Osteoblast (primary cell): ENCODE measurements around the gene ZMIZ1. TPM values are rescaled to one million over a fixed set of nuclear protein-coding genes. Genes with fewer than 3 reads are reported as not detected.

ENCODE experiments used
- DNase-seq: peaks from one replicate; pipeline ENCODE4 v3.0.0; 2011; ENCODE audit warnings: low spot score, mixed read lengths; ENCODE audit not compliant: insufficient read length; ENCODE audit errors: missing footprints
- H2AFZ ChIP-seq: 2 replicates; pipeline ENCODE4 v1.6.0; 2011; ENCODE audit warnings: mild to moderate bottlenecking, low read length
- H3K27ac ChIP-seq: 2 replicates; pipeline ENCODE4 v1.5.1; 2011; ENCODE audit warnings: mild to moderate bottlenecking, low read depth, low read length, moderate library complexity
- H3K27me3 ChIP-seq: 2 replicates; pipeline ENCODE4 v1.6.0; 2012; ENCODE audit warnings: mild to moderate bottlenecking, control low read depth, inconsistent platforms, low read length, moderate library complexity; ENCODE audit not compliant: insufficient read depth
- H3K36me3 ChIP-seq: 2 replicates; pipeline ENCODE4 v1.5.1; 2011; ENCODE audit warnings: mild to moderate bottlenecking, low read length, control low read depth, moderate library complexity; ENCODE audit not compliant: insufficient read depth
- H3K4me1 ChIP-seq: 2 replicates; pipeline ENCODE4 v1.5.1; 2011; ENCODE audit warnings: mild to moderate bottlenecking, low read length, control low read depth, moderate library complexity; ENCODE audit not compliant: insufficient read depth
- H3K4me2 ChIP-seq: 2 replicates; pipeline ENCODE4 v1.6.0; 2011; ENCODE audit warnings: mild to moderate bottlenecking, low read length; ENCODE audit not compliant: insufficient read depth
- H3K4me3 ChIP-seq: fragments of 200-600 bp; sonication (generic); 3 replicates; pipeline ENCODE4 v1.5.1; 2012; ENCODE audit warnings: mild to moderate bottlenecking, low read length, inconsistent platforms; ENCODE audit not compliant: insufficient read depth
- H3K79me2 ChIP-seq: 2 replicates; pipeline ENCODE4 v1.6.0; 2012; ENCODE audit warnings: mild to moderate bottlenecking, low read length, control low read depth, inconsistent platforms; ENCODE audit not compliant: insufficient read depth
- H3K9me3 ChIP-seq: 2 replicates; pipeline ENCODE4 v1.5.1; 2011; ENCODE audit warnings: low read depth, low read length, control low read depth
- H4K20me1 ChIP-seq: 2 replicates; pipeline ENCODE4 v1.6.0; 2012; ENCODE audit warnings: mild to moderate bottlenecking, low read length, control low read depth; ENCODE audit not compliant: insufficient read depth
- CTCF ChIP-seq: IDR thresholded peaks from 2 replicates; pipeline ENCODE4 v1.5.1; 2011; ENCODE audit warnings: mild to moderate bottlenecking, low read depth, low read length, moderate library complexity; ENCODE audit errors: extremely low read depth
- total RNA-seq: library from RNA; depleted of rRNA; stranded (reverse); fragments of >200 nt; gene quantifications from 2 replicates; pipeline ENCODE4 v1.2.3, GENCODE V29; 2012

The ZMIZ1 gene
- total RNA-seq, 1 donor, result 40.9 TPM

- H3K4me1 ChIP-seq, result peaks cover 56% of the 10 kb centered on the region
- peaks cover 18% of the 10 kb centered on the region for H3K36me3 ChIP-seq
- peak overlapping the region; percentile 3 for H3K4me2 ChIP-seq
- no peaks in the 10 kb centered on the region for H3K9me3 ChIP-seq
- peak overlapping the region; percentile 77 for H3K27ac ChIP-seq
- DNase-seq, result peak; percentile 88
- no peak overlapping the region for H3K4me3 ChIP-seq
- no peaks in the 10 kb centered on the region for H3K27me3 ChIP-seq
- no peak for TF ChIP-seq CTCF
- no peak overlapping the region for H2AFZ ChIP-seq
- H3K79me2 ChIP-seq, result peaks cover 100% of the 10 kb centered on the region
- peaks cover 67% of the 10 kb centered on the region for H4K20me1 ChIP-seq
These were observed 179.8 kb downstream of the ZMIZ1 start for GRCh38 chr10:79248341-79249185.

GRCh38 chr10:79249186-79250121 lies 180.7 kb downstream of the ZMIZ1 start:
- peaks cover 67% of the 10 kb centered on the region for H4K20me1 ChIP-seq

GRCh38 chr10:79250259-79250658 lies 181.5 kb downstream of the ZMIZ1 start:
- Histone ChIP-seq H3K4me1 (peaks cover 39% of the 10 kb centered on the region), H4K20me1 (peaks cover 66% of the 10 kb centered on the region), H2AFZ (no peak overlapping the region), H3K4me3 (no peak overlapping the region), H3K9me3 (no peaks in the 10 kb centered on the region), H3K27me3 (no peaks in the 10 kb centered on the region), H3K4me2 (no peak overlapping the region), H3K27ac (no peak overlapping the region), H3K36me3 (peaks cover 18% of the 10 kb centered on the region), H3K79me2 (peaks cover 100% of the 10 kb centered on the region)
- no peak for TF ChIP-seq CTCF
- no peak for DNase-seq

More at GRCh38 chr10:79249186-79250121, 180.7 kb downstream of the ZMIZ1 start:
- Histone ChIP-seq H3K27me3 (no peaks in the 10 kb centered on the region), H3K4me1 (peaks cover 47% of the 10 kb centered on the region), H3K36me3 (peaks cover 18% of the 10 kb centered on the region), H2AFZ (no peak overlapping the region), H3K79me2 (peaks cover 100% of the 10 kb centered on the region), H3K4me2 (no peak overlapping the region), H3K27ac (peak overlapping the region; percentile 77), H3K4me3 (no peak overlapping the region), H3K9me3 (no peaks in the 10 kb centered on the region)
- no peak for TF ChIP-seq CTCF
- peak; percentile 35 for DNase-seq
